HepG2 (cell line): ENCODE results near the gene SLC38A3. TPM values are rescaled to one million over a fixed set of nuclear protein-coding genes. Genes with fewer than 3 reads are reported as not detected.

Source experiments
- CHCHD3 ChIP-seq: sonication (generic); formaldehyde crosslinking; IDR thresholded peaks from 2 replicates; pipeline ENCODE4 v1.8.0; 2022; ENCODE audit warnings: mild to moderate bottlenecking, missing genetic modification reagents, moderate library complexity
- ERF ChIP-seq: IDR thresholded peaks from 2 replicates; pipeline ENCODE4 v1.6.1; 2018; ENCODE audit warnings: missing biosample characterization, missing genetic modification reagents
- GABPA ChIP-seq, 2 experiments: IDR thresholded peaks; 2 replicates each; pipeline ENCODE4 v1.6.1; 2011 to 2016; ENCODE audit warnings: low read depth in 2 of 2, low read length in 1 of 2, missing biosample characterization in 1 of 2, missing genetic modification characterization in 1 of 2
- GLI4 ChIP-seq: sonication (generic); formaldehyde crosslinking; IDR thresholded peaks from 2 replicates; pipeline ENCODE4 v1.5.1; 2020; ENCODE audit warnings: missing genetic modification reagents, mild to moderate bottlenecking, moderate library complexity, borderline replicate concordance
- JARID2 ChIP-seq: sonication (generic); formaldehyde crosslinking; IDR thresholded peaks from 2 replicates; pipeline ENCODE4 v1.8.1; 2023; ENCODE audit warnings: missing genetic modification reagents, inconsistent platforms; ENCODE audit not compliant: insufficient replicate concordance
- MEF2D ChIP-seq: sonication (generic); formaldehyde crosslinking; IDR thresholded peaks from 2 replicates; pipeline ENCODE4 v1.5.1; 2020; ENCODE audit warnings: mild to moderate bottlenecking, missing genetic modification reagents
- NAIF1 ChIP-seq: sonication (generic); formaldehyde crosslinking; IDR thresholded peaks from 2 replicates; pipeline ENCODE4 v1.5.0; 2020; ENCODE audit warnings: mild to moderate bottlenecking, missing genetic modification reagents, borderline replicate concordance
- NKX3-1 ChIP-seq: sonication (generic); formaldehyde crosslinking; IDR thresholded peaks from 2 replicates; pipeline ENCODE4 v1.5.0; 2020; ENCODE audit warnings: missing genetic modification reagents
- PHF5A ChIP-seq: IDR thresholded peaks from one replicate; pipeline ENCODE4 v1.6.1; 2018; ENCODE audit warnings: low read depth, missing genetic modification reagents; ENCODE audit not compliant: unreplicated experiment
- SNRNP70 ChIP-seq: fragments of 200-400 bp; formaldehyde crosslinking; IDR thresholded peaks from 2 replicates; pipeline ENCODE4 v1.6.1; 2017; ENCODE audit warnings: mild to moderate bottlenecking, low read depth, low read length, moderate library complexity
- TBX3 ChIP-seq: fragments of 450-650 bp; IDR thresholded peaks from 2 replicates; pipeline ENCODE4 v1.6.1; 2017; ENCODE audit warnings: antibody characterized with exemption, mild to moderate bottlenecking, inconsistent platforms, borderline replicate concordance
- ZBTB14 ChIP-seq: sonication (generic); formaldehyde crosslinking; IDR thresholded peaks from 2 replicates; pipeline ENCODE4 v1.4.0; 2020; ENCODE audit warnings: missing genetic modification reagents
- ZBTB43 ChIP-seq: sonication (generic); formaldehyde crosslinking; conservative IDR thresholded peaks from 2 replicates; pipeline ENCODE4 v1.4.0; 2020; ENCODE audit warnings: missing genetic modification reagents
- ZBTB7A ChIP-seq: sonication (generic); formaldehyde crosslinking; IDR thresholded peaks from 2 replicates; pipeline ENCODE4 v1.8.0; 2022; ENCODE audit warnings: mild to moderate bottlenecking, missing genetic modification reagents
- ZNF17 ChIP-seq: sonication (generic); formaldehyde crosslinking; IDR thresholded peaks from 2 replicates; pipeline ENCODE4 v1.5.0; 2020; ENCODE audit warnings: mild to moderate bottlenecking, missing genetic modification reagents
- ZNF205 ChIP-seq: IDR thresholded peaks from 2 replicates; pipeline ENCODE4 v1.6.1; 2018; ENCODE audit warnings: missing biosample characterization, missing genetic modification reagents
- ZNF225 ChIP-seq: sonication (generic); formaldehyde crosslinking; IDR thresholded peaks from 2 replicates; pipeline ENCODE4 v1.4.0; 2020; ENCODE audit warnings: mild to moderate bottlenecking, missing genetic modification reagents
- ZNF260 ChIP-seq: sonication (generic); formaldehyde crosslinking; IDR thresholded peaks from 2 replicates; pipeline ENCODE4 v1.4.0; 2020; ENCODE audit warnings: missing genetic modification reagents, low read depth, mild to moderate bottlenecking, borderline replicate concordance
- ZNF614 ChIP-seq: IDR thresholded peaks from 2 replicates; pipeline ENCODE4 v1.6.1; 2018; ENCODE audit warnings: missing biosample characterization, missing genetic modification reagents, inconsistent platforms, borderline replicate concordance
- ZNF792 ChIP-seq: IDR thresholded peaks from 2 replicates; pipeline ENCODE4 v1.6.1; 2016
- ZSCAN25 ChIP-seq: sonication (generic); formaldehyde crosslinking; IDR thresholded peaks from 2 replicates; pipeline ENCODE4 v1.8.0; 2022; ENCODE audit warnings: mild to moderate bottlenecking, missing genetic modification reagents
- polyA plus RNA-seq, 8 experiments: library from polyadenylated mRNA; depleted of rRNA in 3 of 8; stranded (reverse) in 7 of 8; unstranded in 1 of 8; fragments of >200 nt; fragmentation: Illumina TruSeq in 4 of 8; extraction: Trizol in 4 of 8; gene quantifications; 2 replicates each; pipeline versions ENCODE4 v1.2.1 to v1.2.3, GENCODE V29; 2011 to 2016; ENCODE audit warnings: low read depth in 4 of 8, missing spikeins in 1 of 8, mixed read lengths in 1 of 8; ENCODE audit not compliant: insufficient read depth in 1 of 8
- total RNA-seq, 5 experiments: library from RNA; depleted of rRNA; stranded (reverse); fragments of >200 nt; fragmentation: Illumina TruSeq; extraction: Trizol; gene quantifications; 2 replicates each; pipeline ENCODE4 v1.2.3, GENCODE V29; 2016; ENCODE audit warnings: low read depth in 1 of 5
- TF ChIP-seq, protein P1 (sequence below): sonication (generic); formaldehyde crosslinking; IDR thresholded peaks from 2 replicates; pipeline ENCODE4 v1.5.1; 2020; ENCODE audit warnings: mild to moderate bottlenecking, missing genetic modification reagents
- TF ChIP-seq, protein P2 (sequence below): sonication (generic); formaldehyde crosslinking; IDR thresholded peaks from 2 replicates; pipeline ENCODE4 v1.8.1; 2023; ENCODE audit warnings: mild to moderate bottlenecking, moderate library complexity, missing genetic modification reagents
- TF ChIP-seq, protein P3 (sequence below): sonication (generic); formaldehyde crosslinking; IDR thresholded peaks from 2 replicates; pipeline ENCODE4 v1.8.1; 2022; ENCODE audit warnings: mild to moderate bottlenecking, missing genetic modification reagents

Gene SLC38A3
- total and polyA plus RNA-seq, 2 of the 13 experiments (the other 11 are each of a cell fraction or from before 2014, with no cell fraction given), result 29.8 to 164 TPM

GRCh38 chr3:50210176-50210509, 5.1 kb downstream of the SLC38A3 start (continued):
- TF ChIP-seq, protein P1, sequence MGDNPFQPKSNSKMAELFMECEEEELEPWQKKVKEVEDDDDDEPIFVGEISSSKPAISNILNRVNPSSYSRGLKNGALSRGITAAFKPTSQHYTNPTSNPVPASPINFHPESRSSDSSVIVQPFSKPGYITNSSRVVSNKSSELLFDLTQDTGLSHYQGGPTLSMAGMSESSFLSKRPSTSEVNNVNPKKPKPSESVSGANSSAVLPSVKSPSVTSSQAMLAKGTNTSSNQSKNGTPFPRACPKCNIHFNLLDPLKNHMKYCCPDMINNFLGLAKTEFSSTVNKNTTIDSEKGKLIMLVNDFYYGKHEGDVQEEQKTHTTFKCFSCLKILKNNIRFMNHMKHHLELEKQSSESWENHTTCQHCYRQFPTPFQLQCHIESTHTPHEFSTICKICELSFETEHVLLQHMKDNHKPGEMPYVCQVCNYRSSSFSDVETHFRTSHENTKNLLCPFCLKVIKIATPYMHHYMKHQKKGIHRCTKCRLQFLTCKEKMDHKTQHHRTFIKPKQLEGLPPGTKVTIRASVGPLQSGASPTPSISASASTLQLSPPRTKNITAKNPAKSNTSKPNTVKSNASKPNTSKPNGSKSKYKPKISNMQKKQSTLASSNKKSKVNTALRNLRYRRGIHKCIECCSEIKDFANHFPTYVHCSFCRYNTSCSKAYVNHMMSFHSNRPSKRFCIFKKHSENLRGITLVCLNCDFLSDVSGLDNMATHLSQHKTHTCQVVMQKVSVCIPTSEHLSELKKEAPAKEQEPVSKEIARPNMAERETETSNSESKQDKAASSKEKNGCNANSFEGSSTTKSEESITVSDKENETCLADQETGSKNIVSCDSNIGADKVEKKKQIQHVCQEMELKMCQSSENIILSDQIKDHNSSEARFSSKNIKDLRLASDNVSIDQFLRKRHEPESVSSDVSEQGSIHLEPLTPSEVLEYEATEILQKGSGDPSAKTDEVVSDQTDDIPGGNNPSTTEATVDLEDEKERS, result no peak
- TF ChIP-seq, protein P2, sequence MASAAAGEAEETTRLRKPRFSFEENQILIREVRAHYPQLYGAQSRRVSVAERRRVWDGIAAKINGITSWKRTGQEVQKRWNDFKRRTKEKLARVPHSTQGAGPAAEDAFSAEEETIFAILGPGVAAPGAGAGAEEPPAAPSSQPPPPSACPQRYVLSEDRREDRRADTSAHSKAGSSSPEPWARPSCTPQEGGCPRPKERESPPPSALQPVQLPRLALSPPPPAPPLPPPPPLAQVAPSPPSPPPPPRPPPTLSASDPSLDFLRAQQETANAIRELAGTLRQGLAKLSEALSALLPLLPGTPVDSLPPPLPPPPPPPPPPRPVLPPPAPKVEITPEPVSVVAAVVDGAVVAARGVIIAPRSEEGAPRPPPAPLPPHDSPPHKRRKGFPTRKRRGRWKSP (CRISPR knock-in tag), result no peak
- 0 out of 2 replicates have a peak, but pooled peaks have one; percentile 74 for TF ChIP-seq ZBTB7A (CRISPR knock-in tag)
- no peak for TF ChIP-seq ERF (CRISPR knock-in tag)
- no peak for TF ChIP-seq ZNF205 (CRISPR knock-in tag)
- no peak for TF ChIP-seq NAIF1 (CRISPR knock-in tag)
- no peak for TF ChIP-seq ZNF17
- TF ChIP-seq NKX3-1 (CRISPR knock-in tag), result no peak
- no peak for TF ChIP-seq MEF2D
- no peak for TF ChIP-seq ZBTB43
- TF ChIP-seq ZNF614 (CRISPR knock-in tag), result no peak
- 0 out of 2 replicates have a peak, but pooled peaks have one; percentile 48 for TF ChIP-seq CHCHD3 (CRISPR knock-in tag)
- TF ChIP-seq, protein P3, sequence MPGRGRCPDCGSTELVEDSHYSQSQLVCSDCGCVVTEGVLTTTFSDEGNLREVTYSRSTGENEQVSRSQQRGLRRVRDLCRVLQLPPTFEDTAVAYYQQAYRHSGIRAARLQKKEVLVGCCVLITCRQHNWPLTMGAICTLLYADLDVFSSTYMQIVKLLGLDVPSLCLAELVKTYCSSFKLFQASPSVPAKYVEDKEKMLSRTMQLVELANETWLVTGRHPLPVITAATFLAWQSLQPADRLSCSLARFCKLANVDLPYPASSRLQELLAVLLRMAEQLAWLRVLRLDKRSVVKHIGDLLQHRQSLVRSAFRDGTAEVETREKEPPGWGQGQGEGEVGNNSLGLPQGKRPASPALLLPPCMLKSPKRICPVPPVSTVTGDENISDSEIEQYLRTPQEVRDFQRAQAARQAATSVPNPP (CRISPR knock-in tag), result no peak
- TF ChIP-seq JARID2 (CRISPR knock-in tag), result no peak
- TF ChIP-seq PHF5A (CRISPR knock-in tag), result no peak
- TF ChIP-seq SNRNP70, result no peak
- TF ChIP-seq ZBTB14 (CRISPR knock-in tag), result no peak
- TF ChIP-seq ZSCAN25 (CRISPR knock-in tag), result no peak
- TF ChIP-seq ZNF260, result 0 out of 2 replicates have a peak, but pooled peaks have one; percentile 68
- TF ChIP-seq TBX3, result no peak
- TF ChIP-seq ZNF225 (CRISPR knock-in tag), result no peak
- TF ChIP-seq GLI4 (CRISPR knock-in tag), result no peak; the same call in 1 of the 2 replicates
- no peak for TF ChIP-seq GABPA (IDR thresholded peaks at IDR 0.05; ENCODE audit: low read depth, low read length)
- no peak for TF ChIP-seq GABPA (CRISPR knock-in tag; IDR thresholded peaks at IDR 0.05; ENCODE audit: low read depth)
- TF ChIP-seq ZNF792 (CRISPR knock-in tag), result no peak
